ENCODE data around the gene TRHDE. TPM values are rescaled to one million over a fixed set of nuclear protein-coding genes. Genes with fewer than 3 reads are reported as not detected.

The TRHDE gene
- total RNA-seq, 1 experiment from 2014 or later, result not detected

GRCh38 chr12:72300728-72301127 lies 28.6 kb downstream of the TRHDE start:
- in situ Hi-C loops (cut with HindIII; ENCODE audit: low sequenced_read_pairs), result no loop called here
- DNase-seq (ENCODE audit: low spot score), result no peak

- DNase-seq (ENCODE audit: low spot score), result no peak
- in situ Hi-C loops (cut with HindIII; ENCODE audit: low sequenced_read_pairs), result no loop called here
These were observed 32.6 kb downstream of the TRHDE start for GRCh38 chr12:72304751-72305150.

- in situ Hi-C loops (cut with HindIII; ENCODE audit: low sequenced_read_pairs), result no loop called here
- no peak for DNase-seq (ENCODE audit: low spot score)
These were observed 35.1 kb downstream of the TRHDE start for GRCh38 chr12:72307229-72307628.

GRCh38 chr12:72311946-72312345 lies 39.8 kb downstream of the TRHDE start:
- in situ Hi-C loops (cut with HindIII; ENCODE audit: low sequenced_read_pairs), result no loop called here
- DNase-seq (ENCODE audit: low spot score), result no peak

DNA sequence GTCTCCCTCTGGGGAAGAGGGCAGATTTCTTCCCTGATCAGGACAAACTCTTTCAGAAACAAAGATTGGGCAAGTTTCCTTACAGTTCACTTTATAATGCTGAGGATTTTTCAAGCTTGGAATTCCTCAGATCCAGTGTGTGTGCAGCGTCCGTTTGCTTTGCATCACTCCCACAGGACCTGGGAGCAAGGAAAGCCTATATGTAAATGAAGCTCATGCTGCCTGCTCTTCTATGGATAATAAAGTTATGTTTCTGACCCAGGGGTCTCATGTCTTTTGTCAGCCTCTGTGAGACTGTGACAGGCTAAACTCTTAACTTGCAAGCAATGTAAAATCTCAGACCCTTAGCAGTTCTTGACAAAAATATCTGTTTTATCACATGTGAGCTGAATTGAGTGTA lies 41.6 kb downstream of the TRHDE start:
- in situ Hi-C loops (cut with HindIII; ENCODE audit: low sequenced_read_pairs), result no loop called here
- DNase-seq (ENCODE audit: low spot score), result no peak

DNA sequence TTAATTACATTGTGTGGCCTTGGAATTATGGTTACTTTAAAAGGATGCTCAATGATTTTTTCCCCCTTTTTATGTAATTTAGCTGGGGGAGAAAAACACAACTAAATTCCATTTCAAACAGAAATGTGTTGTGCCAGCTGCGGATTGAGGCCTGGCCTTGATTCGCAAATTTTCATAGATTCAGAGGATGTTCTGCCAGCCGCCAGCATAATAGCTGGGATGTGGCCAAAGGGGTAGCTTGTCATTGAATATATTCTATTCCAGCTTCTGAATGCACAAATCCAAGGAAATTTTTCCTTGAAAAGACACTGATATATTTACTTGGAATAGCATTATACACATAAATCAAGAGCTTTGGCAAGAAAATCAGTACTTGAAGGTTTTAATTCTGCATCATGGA lies 43.7 kb downstream of the TRHDE start:
- no peak for DNase-seq (ENCODE audit: low spot score)
- in situ Hi-C loops (cut with HindIII; ENCODE audit: low sequenced_read_pairs), result no loop called here

DNA sequence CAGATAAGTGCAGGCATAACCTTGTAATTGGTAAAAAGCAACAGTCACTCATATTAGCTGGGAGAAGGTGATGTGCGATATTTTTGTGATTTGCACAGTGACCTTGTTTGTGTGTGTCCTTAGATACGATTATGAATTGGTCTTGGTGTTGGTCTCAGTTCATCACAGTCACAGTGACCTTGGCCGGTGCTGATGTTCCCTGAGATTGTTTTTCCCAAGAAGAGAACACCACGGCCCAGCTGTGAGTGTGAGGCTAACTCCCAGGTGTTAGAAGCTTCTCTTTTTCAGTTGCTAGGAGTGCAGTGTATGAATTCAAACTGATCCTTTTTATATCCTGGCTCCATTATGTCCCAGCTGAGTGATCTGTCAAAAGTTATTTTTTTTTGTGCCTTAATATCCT lies 46.2 kb downstream of the TRHDE start:
- DNase-seq (ENCODE audit: low spot score), result no peak

GRCh38 chr12:72323881-72324280 lies 51.7 kb downstream of the TRHDE start:
- no peak for DNase-seq (ENCODE audit: low spot score)
- in situ Hi-C loops (cut with HindIII; ENCODE audit: low sequenced_read_pairs), result no loop called here

More for the DNA sequence above, 46.2 kb downstream of the TRHDE start:
- in situ Hi-C loops (cut with HindIII; ENCODE audit: low sequenced_read_pairs), result no loop called here

DNA sequence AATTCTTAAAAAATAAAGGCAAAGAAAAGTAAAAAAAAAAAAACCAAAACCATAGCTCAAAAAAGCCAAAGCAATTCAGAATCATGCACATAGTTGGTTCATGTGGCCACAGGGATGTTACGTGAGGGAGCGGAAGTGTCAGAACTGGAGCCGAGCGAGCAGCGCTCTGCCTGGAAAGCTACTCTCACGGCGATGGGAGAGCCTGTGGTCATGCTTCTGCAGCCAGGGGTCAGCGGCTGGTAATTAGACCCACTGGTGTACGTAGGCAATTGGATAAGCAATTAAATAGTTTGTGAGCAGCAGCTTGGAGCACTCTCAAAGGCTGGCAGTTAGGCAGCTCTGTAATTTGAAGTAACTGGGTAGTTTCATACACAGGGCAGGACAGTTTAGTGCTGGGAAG lies 58.1 kb downstream of the TRHDE start:
- in situ Hi-C loops (cut with HindIII; ENCODE audit: low sequenced_read_pairs), result no loop called here
- no peak for DNase-seq (ENCODE audit: low spot score)

GRCh38 chr12:72330784-72331183 lies 58.6 kb downstream of the TRHDE start:
- in situ Hi-C loops (cut with HindIII; ENCODE audit: low sequenced_read_pairs), result no loop called here
- DNase-seq (ENCODE audit: low spot score), result no peak

DNA sequence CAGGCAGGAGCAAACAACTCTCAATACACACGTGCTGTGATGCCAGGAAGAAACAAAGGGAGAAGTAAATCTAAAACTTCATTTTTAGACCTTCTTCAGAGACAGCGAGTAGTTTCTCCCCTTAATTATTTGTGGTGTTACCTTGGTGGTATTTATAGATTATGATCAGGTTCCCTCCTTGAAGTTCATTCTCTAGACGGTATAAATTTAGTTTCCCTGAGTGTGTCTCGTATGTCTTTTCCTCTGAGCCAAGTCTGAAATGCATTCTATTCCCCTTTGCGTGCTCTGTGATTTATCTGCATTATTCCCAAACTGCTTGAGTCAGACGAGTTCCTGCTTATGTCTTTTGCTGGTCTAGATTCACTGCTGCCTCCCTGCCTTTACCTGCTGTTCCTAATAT lies 65.2 kb downstream of the TRHDE start:
- in situ Hi-C loops (cut with HindIII; ENCODE audit: low sequenced_read_pairs), result no loop called here

DNA sequence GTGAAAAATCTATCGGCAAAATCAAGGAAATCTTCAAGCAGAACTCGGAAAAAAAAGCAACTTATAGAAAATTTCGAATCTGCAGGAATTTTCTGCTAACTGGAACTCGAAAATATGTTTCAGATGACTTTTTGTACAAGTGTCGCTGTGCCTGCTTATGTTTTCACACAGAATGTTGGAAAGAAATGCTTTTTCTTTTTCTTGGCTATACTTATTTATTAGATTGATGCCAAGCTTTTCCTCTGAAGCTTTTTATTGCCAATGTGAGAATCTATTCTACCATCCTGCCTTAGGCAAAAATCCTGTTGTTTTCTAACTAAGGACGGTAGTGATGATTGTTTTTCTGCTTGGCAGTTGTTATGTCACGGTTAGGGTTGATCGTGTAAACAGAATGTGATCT lies 65.8 kb downstream of the TRHDE start:
- in situ Hi-C loops (cut with HindIII; ENCODE audit: low sequenced_read_pairs), result no loop called here
- DNase-seq (ENCODE audit: low spot score), result no peak

More for the DNA sequence above, 65.2 kb downstream of the TRHDE start:
- DNase-seq (ENCODE audit: low spot score), result peak; percentile 43

DNA sequence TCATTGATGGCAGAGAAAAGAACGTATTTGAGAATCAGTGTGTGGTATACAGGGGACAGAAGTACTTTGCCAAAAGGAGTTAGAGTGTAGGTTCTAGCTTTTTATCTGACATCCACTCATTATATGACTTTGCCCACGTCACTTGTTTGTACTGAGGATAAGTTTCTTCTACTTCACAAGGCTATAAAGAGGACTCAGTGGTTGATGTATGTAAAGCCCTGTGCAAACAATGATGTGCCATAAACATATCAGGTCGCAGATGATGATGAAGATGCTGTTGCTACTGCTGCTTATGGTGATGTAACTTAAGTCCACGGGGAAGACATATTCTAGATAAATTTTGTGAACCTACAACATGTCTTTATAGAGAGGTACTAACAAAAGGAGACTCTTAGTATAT lies 66.3 kb downstream of the TRHDE start:
- no peak for DNase-seq (ENCODE audit: low spot score)
- in situ Hi-C loops (cut with HindIII; ENCODE audit: low sequenced_read_pairs), result no loop called here

GRCh38 chr12:72346363-72346944 lies 74.3 kb downstream of the TRHDE start:
- in situ Hi-C loops (cut with HindIII; ENCODE audit: low sequenced_read_pairs), result no loop called here
- DNase-seq (ENCODE audit: low spot score), result peak; percentile 84

DNA sequence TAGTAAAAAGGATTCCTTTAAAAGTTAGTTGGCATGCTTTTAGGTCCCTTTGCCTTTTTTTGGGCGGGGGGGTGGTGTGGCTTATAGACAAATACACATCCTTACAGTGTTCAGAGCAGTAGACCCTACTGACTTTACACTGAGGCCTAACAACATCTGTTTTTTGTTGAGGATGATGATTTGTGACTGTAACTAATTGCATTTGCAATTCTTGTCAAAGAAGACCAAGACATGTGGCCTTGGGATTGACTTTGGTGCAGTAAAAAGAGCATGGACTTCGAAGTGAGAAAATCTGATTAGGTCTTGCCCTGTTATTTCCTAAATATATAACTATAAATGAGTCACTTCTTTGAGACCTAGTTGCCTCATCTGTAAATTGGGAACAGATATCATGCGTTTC lies 77.3 kb downstream of the TRHDE start:
- in situ Hi-C loops (cut with HindIII; ENCODE audit: low sequenced_read_pairs), result no loop called here
- no peak for DNase-seq (ENCODE audit: low spot score)

GRCh38 chr12:72359416-72359815 lies 87.2 kb downstream of the TRHDE start:
- in situ Hi-C loops (cut with HindIII; ENCODE audit: low sequenced_read_pairs), result no loop called here
- no peak for DNase-seq (ENCODE audit: low spot score)

DNA sequence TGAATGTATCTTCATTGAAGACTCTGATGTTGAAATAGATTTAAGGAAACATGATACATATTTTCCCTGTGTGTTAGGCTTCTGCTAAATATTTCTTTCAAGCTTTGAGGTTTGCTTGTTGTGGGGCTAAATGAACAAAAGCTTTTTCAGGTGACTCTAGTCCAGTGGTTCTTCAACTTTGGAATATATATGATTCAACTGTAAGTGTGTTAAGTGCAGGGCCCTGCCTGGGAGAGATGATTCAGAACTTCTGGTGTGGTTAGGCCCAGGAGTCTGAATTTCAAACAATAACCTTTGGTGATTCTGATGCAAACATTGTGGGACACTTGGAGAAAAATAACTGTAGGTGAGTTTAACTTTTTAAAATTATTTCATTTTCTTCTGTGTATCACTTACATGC lies 93.0 kb downstream of the TRHDE start:
- no peak for DNase-seq (ENCODE audit: low spot score)
- in situ Hi-C loops (cut with HindIII; ENCODE audit: low sequenced_read_pairs), result no loop called here

DNA sequence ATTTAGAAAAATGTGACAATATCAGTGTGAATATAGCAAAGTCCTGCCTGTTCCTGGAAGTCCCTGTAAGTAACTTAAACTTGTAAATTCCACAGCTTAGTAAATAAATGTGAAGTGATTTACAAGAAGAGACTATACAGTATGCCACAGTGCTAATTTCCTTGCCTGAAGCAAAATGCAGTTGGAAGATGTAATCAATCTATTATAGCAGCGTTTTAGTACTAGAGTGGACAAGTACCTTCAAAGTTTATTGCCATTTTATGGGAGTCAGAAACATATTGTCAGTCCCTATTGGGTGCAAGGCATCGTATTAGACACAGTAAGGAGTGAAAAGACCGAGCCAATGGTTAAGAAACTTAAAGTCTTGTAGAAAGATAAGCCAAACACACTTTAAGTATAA lies 94.1 kb downstream of the TRHDE start:
- DNase-seq (ENCODE audit: low spot score), result no peak
- in situ Hi-C loops (cut with HindIII; ENCODE audit: low sequenced_read_pairs), result no loop called here

DNA sequence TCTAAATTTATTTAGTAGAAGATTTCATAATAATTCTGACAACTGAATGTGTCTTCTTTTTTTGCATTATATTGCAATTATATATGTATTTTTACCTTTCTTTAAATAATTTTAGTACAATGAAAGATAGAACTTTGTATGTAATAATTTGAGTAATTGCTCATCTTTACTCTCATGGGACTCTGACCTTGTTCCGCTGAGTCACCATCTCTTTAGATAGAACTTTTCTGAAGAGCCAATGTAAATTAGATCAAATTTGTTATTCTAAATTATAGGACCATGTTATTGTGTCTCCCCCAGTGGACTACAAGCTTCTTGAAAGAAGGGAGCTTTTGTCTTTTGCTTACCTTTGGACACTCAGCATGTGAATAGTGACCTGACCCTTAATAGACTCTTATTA lies 96.1 kb downstream of the TRHDE start:
- DNase-seq (ENCODE audit: low spot score), result no peak
- in situ Hi-C loops (cut with HindIII; ENCODE audit: low sequenced_read_pairs), result no loop called here

DNA sequence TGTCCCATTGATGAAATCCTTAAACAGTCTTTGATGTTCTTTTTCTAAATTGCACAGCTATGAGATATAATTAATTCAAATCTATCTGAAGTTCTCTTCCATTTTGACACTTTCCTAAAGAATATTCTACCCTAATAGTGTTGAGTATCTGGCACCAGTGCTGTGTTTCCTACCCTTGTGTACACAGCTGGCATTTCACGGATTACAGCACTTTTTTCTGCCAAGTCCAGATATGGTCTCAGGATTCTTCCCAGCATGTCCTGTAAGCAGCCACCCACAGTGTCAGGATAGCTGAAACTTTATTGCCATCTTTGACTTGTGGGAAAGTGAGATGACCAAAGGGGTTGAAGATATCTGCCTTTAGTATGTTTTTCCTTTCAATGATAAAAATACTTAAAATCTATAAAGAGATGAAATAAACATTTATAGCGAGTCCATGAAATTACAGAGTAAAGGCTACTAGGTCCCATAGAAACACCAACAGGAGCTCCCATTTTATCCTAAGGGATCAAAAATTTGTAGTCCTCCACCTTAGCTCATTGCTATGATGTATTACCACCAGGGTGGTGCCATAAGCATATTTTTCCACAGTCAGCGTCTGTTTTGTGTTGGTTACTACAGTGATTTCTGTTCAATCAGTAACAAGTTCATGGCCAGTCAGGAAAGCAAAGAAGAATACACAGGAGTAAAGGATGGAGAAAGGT lies 96.7 kb downstream of the TRHDE start:
- in situ Hi-C loops (cut with HindIII; ENCODE audit: low sequenced_read_pairs), result no loop called here
- no peak for DNase-seq (ENCODE audit: low spot score)

DNA sequence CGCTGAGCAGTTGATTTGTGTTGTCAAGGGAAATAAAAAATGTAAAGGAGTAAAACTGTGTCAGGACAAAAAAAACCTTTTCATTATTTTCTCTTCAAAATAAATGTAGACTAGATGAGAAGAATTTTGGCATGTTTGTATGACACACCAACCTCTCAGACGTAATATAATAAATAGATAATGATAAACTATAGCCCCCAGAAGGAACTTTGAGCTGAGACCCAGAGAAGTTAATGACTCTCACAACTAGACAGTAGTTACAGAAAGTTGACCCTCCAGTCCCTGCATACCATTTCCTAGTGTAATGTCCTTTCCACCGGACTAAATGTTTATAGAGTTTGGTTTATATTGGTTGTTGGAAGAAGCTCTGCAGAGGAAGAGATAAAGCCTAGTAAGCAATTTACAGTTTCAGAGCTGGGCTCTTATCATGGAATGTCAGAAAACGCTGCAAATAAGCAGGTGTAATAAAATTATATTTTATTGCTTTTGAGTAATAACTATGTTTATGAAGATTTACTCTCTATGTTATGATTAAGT lies 97.3 kb downstream of the TRHDE start:
- in situ Hi-C loops (cut with HindIII; ENCODE audit: low sequenced_read_pairs), result no loop called here

More for the DNA sequence above, 97.3 kb downstream of the TRHDE start:
- DNase-seq (ENCODE audit: low spot score), result no peak

All from G401 (cell line).